Activated CD8-positive, alpha-beta memory T cell treated with anti-CD3 and anti-CD28 coated beads, Interleukin-2, amount 50 U/mL, for 1 hour (primary cell): Measurements from ENCODE around the gene EDIL3.

Source experiments
- DNase-seq: peaks from one replicate; pipeline ENCODE4 v3.0.0-alpha.2; 2020; ENCODE audit errors: extremely low read depth

The EDIL3 gene

GRCh38 chr5:83911367-83911919, 473.2 kb downstream of the EDIL3 start:
- no peak for DNase-seq

- no peak for DNase-seq
Observed at GRCh38 chr5:83900306-83900705, 484.4 kb downstream of the EDIL3 start.

- no peak for DNase-seq
Observed at GRCh38 chr5:83899326-83899970, 485.2 kb downstream of the EDIL3 start.

- DNase-seq, result no peak
Observed at GRCh38 chr5:83895860-83896259, 488.8 kb downstream of the EDIL3 start.

- DNase-seq, result no peak
Observed at GRCh38 chr5:83891261-83891660, 493.4 kb downstream of the EDIL3 start.
